Thyroid gland (tissue), 4 donors: Measurements from ENCODE around the gene LRP8.

ENCODE experiments used
- POLR2A ChIP-seq, 2 donors: fragments of 450-650 bp; IDR thresholded peaks; one replicate each; pipeline ENCODE4 v1.6.1; 2017; ENCODE audit warnings: antibody characterized with exemption in 2 of 2, mild to moderate bottlenecking in 2 of 2, moderate library complexity in 1 of 2
- TF ChIP-seq, protein P1 (sequence below), 6 experiments: fragments of 200-600 bp in 3 of 6; fragments of 450-650 bp in 3 of 6; sonication (generic) in 3 of 6; IDR thresholded peaks; one replicate each; pipeline ENCODE4 v1.5.1; 2016 to 2019; ENCODE audit warnings: antibody characterized with exemption in 6 of 6, mild to moderate bottlenecking in 2 of 6, inconsistent platforms in 1 of 6, moderate library complexity in 1 of 6

DNA sequence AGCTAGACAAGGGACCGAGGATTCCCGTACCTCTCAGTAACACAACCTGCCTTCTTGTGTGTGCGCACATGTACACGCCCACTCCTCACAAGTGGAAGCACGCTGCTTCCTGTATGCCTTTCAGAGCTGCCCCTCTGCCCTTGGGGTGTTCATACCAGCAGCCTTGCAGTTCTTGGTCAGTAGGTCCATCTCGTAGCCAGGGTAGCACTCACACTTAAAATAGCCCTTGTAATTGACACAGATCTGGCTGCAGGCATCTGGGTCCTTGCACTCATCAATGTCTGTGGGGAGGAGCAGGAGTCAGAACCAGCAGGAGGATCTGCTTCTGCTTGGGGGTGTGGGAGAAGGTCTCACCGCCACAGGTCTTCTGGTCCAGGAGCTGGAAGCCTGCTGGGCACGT lies 57.0 kb downstream of the LRP8 start:
- TF ChIP-seq, protein P1, sequence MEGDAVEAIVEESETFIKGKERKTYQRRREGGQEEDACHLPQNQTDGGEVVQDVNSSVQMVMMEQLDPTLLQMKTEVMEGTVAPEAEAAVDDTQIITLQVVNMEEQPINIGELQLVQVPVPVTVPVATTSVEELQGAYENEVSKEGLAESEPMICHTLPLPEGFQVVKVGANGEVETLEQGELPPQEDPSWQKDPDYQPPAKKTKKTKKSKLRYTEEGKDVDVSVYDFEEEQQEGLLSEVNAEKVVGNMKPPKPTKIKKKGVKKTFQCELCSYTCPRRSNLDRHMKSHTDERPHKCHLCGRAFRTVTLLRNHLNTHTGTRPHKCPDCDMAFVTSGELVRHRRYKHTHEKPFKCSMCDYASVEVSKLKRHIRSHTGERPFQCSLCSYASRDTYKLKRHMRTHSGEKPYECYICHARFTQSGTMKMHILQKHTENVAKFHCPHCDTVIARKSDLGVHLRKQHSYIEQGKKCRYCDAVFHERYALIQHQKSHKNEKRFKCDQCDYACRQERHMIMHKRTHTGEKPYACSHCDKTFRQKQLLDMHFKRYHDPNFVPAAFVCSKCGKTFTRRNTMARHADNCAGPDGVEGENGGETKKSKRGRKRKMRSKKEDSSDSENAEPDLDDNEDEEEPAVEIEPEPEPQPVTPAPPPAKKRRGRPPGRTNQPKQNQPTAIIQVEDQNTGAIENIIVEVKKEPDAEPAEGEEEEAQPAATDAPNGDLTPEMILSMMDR (IDR thresholded peaks at IDR 0.05): no peak
- TF ChIP-seq POLR2A (IDR thresholded peaks at IDR 0.05): no peak
